H9 (cell line): ENCODE data around the gene UBE2V1. TPM values are rescaled to one million over a fixed set of nuclear protein-coding genes. Genes with fewer than 3 reads are reported as not detected.

ENCODE experiments used
- DNase-seq: peaks from one replicate; pipeline ENCODE4 v3.0.0-alpha.2; 2017
- H2AFZ ChIP-seq: one replicate; pipeline ENCODE4 v1.6.1; 2013; ENCODE audit warnings: mild to moderate bottlenecking, low read length, control low read depth, moderate library complexity
- H2AK5ac ChIP-seq: 2 replicates; pipeline ENCODE4 v1.6.1; 2013; ENCODE audit warnings: low read length, control low read depth, mixed read lengths; ENCODE audit not compliant: insufficient read length
- H2BK120ac ChIP-seq: one replicate; pipeline ENCODE4 v1.6.1; 2013; ENCODE audit warnings: low read depth, mild to moderate bottlenecking, low read length, control low read depth, inconsistent platforms; ENCODE audit not compliant: poor library complexity, severe bottlenecking
- H2BK12ac ChIP-seq: 2 replicates; pipeline ENCODE4 v1.6.1; 2013; ENCODE audit warnings: low read length, control low read depth, mixed read lengths, low read depth; ENCODE audit not compliant: insufficient read length
- H2BK15ac ChIP-seq: 2 replicates; pipeline ENCODE4 v1.6.1; 2013; ENCODE audit warnings: low read depth, low read length, control low read depth
- H2BK20ac ChIP-seq: one replicate; pipeline ENCODE4 v1.6.1; 2013; ENCODE audit warnings: low read depth, mild to moderate bottlenecking, low read length, control low read depth, inconsistent platforms; ENCODE audit not compliant: poor library complexity, severe bottlenecking
- H2BK5ac ChIP-seq: 2 replicates; pipeline ENCODE4 v1.6.1; 2013; ENCODE audit warnings: low read length, control low read depth, mixed read lengths; ENCODE audit not compliant: insufficient read length
- H3K14ac ChIP-seq: 2 replicates; pipeline ENCODE4 v1.6.1; 2013; ENCODE audit warnings: low read length, control low read depth; ENCODE audit not compliant: insufficient read depth
- H3K18ac ChIP-seq: 2 replicates; pipeline ENCODE4 v1.6.1; 2013; ENCODE audit warnings: low read depth, mild to moderate bottlenecking, mixed read lengths, low read length, control low read depth; ENCODE audit not compliant: insufficient read length
- H3K23ac ChIP-seq: 2 replicates; pipeline ENCODE4 v1.6.1; 2013; ENCODE audit warnings: low read length, control low read depth, mixed read lengths, low read depth; ENCODE audit not compliant: insufficient read length
- H3K23me2 ChIP-seq: 2 replicates; pipeline ENCODE4 v1.6.1; 2013; ENCODE audit warnings: low read depth, mild to moderate bottlenecking, mixed read lengths, low read length, control low read depth; ENCODE audit not compliant: insufficient read length, poor library complexity, severe bottlenecking
- H3K27ac ChIP-seq: 2 replicates; pipeline ENCODE4 v1.5.1; 2013; ENCODE audit warnings: low read length, control low read depth, mixed read lengths, low read depth; ENCODE audit not compliant: insufficient read length
- H3K27me3 ChIP-seq: 2 replicates; pipeline ENCODE4 v1.6.1; 2013; ENCODE audit warnings: low read length, control low read depth, inconsistent platforms; ENCODE audit not compliant: insufficient read depth
- H3K4ac ChIP-seq: 2 replicates; pipeline ENCODE4 v1.6.1; 2013; ENCODE audit warnings: low read depth, mild to moderate bottlenecking, control low read depth, inconsistent platforms, low read length, moderate library complexity
- H3K4me1 ChIP-seq: 2 replicates; pipeline ENCODE4 v1.6.1; 2013; ENCODE audit warnings: low read length, control low read depth, inconsistent platforms; ENCODE audit not compliant: insufficient read depth
- H3K4me2 ChIP-seq: 2 replicates; pipeline ENCODE4 v1.6.1; 2013; ENCODE audit warnings: low read length, control low read depth, mixed read lengths; ENCODE audit not compliant: insufficient read length, insufficient read depth
- H3K56ac ChIP-seq: 2 replicates; pipeline ENCODE4 v1.6.1; 2013; ENCODE audit warnings: low read depth, mild to moderate bottlenecking, mixed read lengths, low read length, control low read depth; ENCODE audit not compliant: insufficient read length
- H3K79me1 ChIP-seq: 2 replicates; pipeline ENCODE4 v1.6.1; 2013; ENCODE audit warnings: low read depth, mild to moderate bottlenecking, moderate library complexity, low read length, control low read depth, inconsistent platforms; ENCODE audit not compliant: insufficient read depth, poor library complexity, severe bottlenecking
- H3K79me2 ChIP-seq: 2 replicates; pipeline ENCODE4 v1.6.1; 2013; ENCODE audit warnings: low read length, control low read depth, inconsistent platforms; ENCODE audit not compliant: insufficient read depth
- H3K9ac ChIP-seq: 2 replicates; pipeline ENCODE4 v1.6.1; 2013; ENCODE audit warnings: low read length, control low read depth, mixed read lengths; ENCODE audit not compliant: insufficient read length; ENCODE audit errors: extremely low read depth
- H3K9me3 ChIP-seq: one replicate; pipeline ENCODE4 v1.6.1; 2013; ENCODE audit warnings: low read depth, low read length, inconsistent platforms; ENCODE audit not compliant: control insufficient read depth
- H3T11ph ChIP-seq: one replicate; pipeline ENCODE4 v1.6.1; 2013; ENCODE audit warnings: mild to moderate bottlenecking, low read length, control low read depth, inconsistent platforms
- H4K20me1 ChIP-seq: one replicate; pipeline ENCODE4 v1.6.1; 2013; ENCODE audit not compliant: control insufficient read depth, insufficient read length, insufficient read depth
- H4K5ac ChIP-seq: 2 replicates; pipeline ENCODE4 v1.6.1; 2013; ENCODE audit warnings: low read depth, mild to moderate bottlenecking, mixed read lengths, low read length, control low read depth; ENCODE audit not compliant: insufficient read length
- H4K8ac ChIP-seq: replicated peaks from 2 replicates; pipeline ENCODE4 v1.6.1; 2013; ENCODE audit warnings: low read length, control low read depth, mixed read lengths, low read depth; ENCODE audit not compliant: insufficient read length
- H4K91ac ChIP-seq: 2 replicates; pipeline ENCODE4 v1.6.1; 2013; ENCODE audit warnings: low read depth, mild to moderate bottlenecking, moderate library complexity, mixed read lengths, low read length, control low read depth; ENCODE audit not compliant: insufficient read length
- H3K27ac Mint-ChIP-seq, 3 experiments: 2 replicates in 2 of 3; 3 replicates in 1 of 3; pipeline ENCODE4 v1.8.0; 2020 to 2021; ENCODE audit warnings: mixed read lengths in 3 of 3, mild to moderate bottlenecking in 1 of 3, moderate library complexity in 1 of 3
- H3K27me3 Mint-ChIP-seq: 2 replicates; pipeline ENCODE4 v1.8.0; 2021; ENCODE audit warnings: low read depth, mild to moderate bottlenecking, moderate library complexity, mixed read lengths
- H3K36me3 Mint-ChIP-seq, 3 experiments: 2 replicates in 2 of 3; 3 replicates in 1 of 3; pipeline ENCODE4 v1.8.0; 2020 to 2021; ENCODE audit warnings: low read depth in 3 of 3, mixed read lengths in 3 of 3; ENCODE audit not compliant: insufficient read depth in 1 of 3
- H3K4me1 Mint-ChIP-seq, 2 experiments: 2 replicates each; pipeline ENCODE4 v1.8.0; 2020; ENCODE audit warnings: mixed read lengths in 2 of 2
- H3K4me3 Mint-ChIP-seq, 2 experiments: 2 replicates in 1 of 2; 3 replicates in 1 of 2; pipeline ENCODE4 v1.8.0; 2020 to 2021; ENCODE audit warnings: mild to moderate bottlenecking in 2 of 2, mixed read lengths in 2 of 2, moderate library complexity in 1 of 2
- H3K9me3 Mint-ChIP-seq, 2 experiments: 2 replicates in 1 of 2; 3 replicates in 1 of 2; pipeline ENCODE4 v1.8.0; 2020; ENCODE audit warnings: mild to moderate bottlenecking in 2 of 2, mixed read lengths in 2 of 2, moderate library complexity in 1 of 2
- WGBS: extraction: QIAGEN DNeasy Blood & Tissue Kit; methylation state at CpG from one replicate; pipeline ENCODE4 v1.1.7; 2013; ENCODE audit warnings: missing lambda C conversion rate, low lambda C conversion rate, mixed read lengths; ENCODE audit not compliant: insufficient read length; ENCODE audit errors: extremely low coverage; 5-methylcytosine and 5-hydroxymethylcytosine counted together
- total RNA-seq: library from RNA; stranded (reverse); gene quantifications from 2 replicates; pipeline ENCODE4 v1.2.1, GENCODE V29; 2021
- TF ChIP-seq, protein P1 (sequence below): fragments of 200-600 bp; sonication (generic); conservative IDR thresholded peaks from 3 replicates; pipeline ENCODE4 v1.8.0; 2021; ENCODE audit warnings: antibody characterized with exemption, mild to moderate bottlenecking

Gene UBE2V1
- total RNA-seq, 1 experiment from 2014 or later, result 152 TPM

- no peak overlapping the region for H3K56ac ChIP-seq
- no peak overlapping the region for H2BK15ac ChIP-seq
- no peak overlapping the region for H4K8ac ChIP-seq
- no peak overlapping the region for H4K91ac ChIP-seq
- H3K27me3 ChIP-seq, result no peaks in the 10 kb centered on the region
- H2BK12ac ChIP-seq, result no peak overlapping the region
- no peak overlapping the region for H3K18ac ChIP-seq
- H2BK20ac ChIP-seq, result no peak overlapping the region
- no peak overlapping the region for H4K5ac ChIP-seq
- no peak overlapping the region for H3T11ph ChIP-seq
- H3K4me1 ChIP-seq, result no peaks in the 10 kb centered on the region
- TF ChIP-seq, protein P1, sequence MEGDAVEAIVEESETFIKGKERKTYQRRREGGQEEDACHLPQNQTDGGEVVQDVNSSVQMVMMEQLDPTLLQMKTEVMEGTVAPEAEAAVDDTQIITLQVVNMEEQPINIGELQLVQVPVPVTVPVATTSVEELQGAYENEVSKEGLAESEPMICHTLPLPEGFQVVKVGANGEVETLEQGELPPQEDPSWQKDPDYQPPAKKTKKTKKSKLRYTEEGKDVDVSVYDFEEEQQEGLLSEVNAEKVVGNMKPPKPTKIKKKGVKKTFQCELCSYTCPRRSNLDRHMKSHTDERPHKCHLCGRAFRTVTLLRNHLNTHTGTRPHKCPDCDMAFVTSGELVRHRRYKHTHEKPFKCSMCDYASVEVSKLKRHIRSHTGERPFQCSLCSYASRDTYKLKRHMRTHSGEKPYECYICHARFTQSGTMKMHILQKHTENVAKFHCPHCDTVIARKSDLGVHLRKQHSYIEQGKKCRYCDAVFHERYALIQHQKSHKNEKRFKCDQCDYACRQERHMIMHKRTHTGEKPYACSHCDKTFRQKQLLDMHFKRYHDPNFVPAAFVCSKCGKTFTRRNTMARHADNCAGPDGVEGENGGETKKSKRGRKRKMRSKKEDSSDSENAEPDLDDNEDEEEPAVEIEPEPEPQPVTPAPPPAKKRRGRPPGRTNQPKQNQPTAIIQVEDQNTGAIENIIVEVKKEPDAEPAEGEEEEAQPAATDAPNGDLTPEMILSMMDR, result no peak
- H3K9me3 Mint-ChIP-seq, result peaks cover 0 to 3% of the 10 kb centered on the region in 2 experiments; a peak in 1 of 5 replicates
- no peak overlapping the region for H3K27ac ChIP-seq
- H3K79me1 ChIP-seq, result no peaks in the 10 kb centered on the region
- DNase-seq, result no peak
- no peak overlapping the region for H2BK5ac ChIP-seq
- H3K4me1 Mint-ChIP-seq, result peaks cover 17 to 33% of the 10 kb centered on the region in 2 experiments
- H3K23me2 ChIP-seq, result peaks cover 3% of the 10 kb centered on the region
- H3K14ac ChIP-seq, result no peak overlapping the region
- WGBS, result no CpG with 5 or more reads among the region's 10 CpGs
- no peak overlapping the region for H3K4me2 ChIP-seq
- H3K79me2 ChIP-seq, result no peaks in the 10 kb centered on the region
- no peak overlapping the region for H2BK120ac ChIP-seq
- no peak overlapping the region for H3K4ac ChIP-seq
- H3K27me3 Mint-ChIP-seq, result peaks cover 1% of the 10 kb centered on the region; the same call in 1 of the 2 replicates
- no peak overlapping the region for H3K4me3 Mint-ChIP-seq
- H2AFZ ChIP-seq, result no peak overlapping the region
- peak overlapping the region in 2 of 3 experiments; percentile 12 to 35; a peak in 3 of 7 replicates for H3K27ac Mint-ChIP-seq
- H3K9ac ChIP-seq, result no peak overlapping the region
- H4K20me1 ChIP-seq, result no peaks in the 10 kb centered on the region
- H3K9me3 ChIP-seq, result no peaks in the 10 kb centered on the region
- H2AK5ac ChIP-seq, result no peak overlapping the region
- H3K23ac ChIP-seq, result no peak overlapping the region
- H3K36me3 Mint-ChIP-seq, result no peaks in the 10 kb centered on the region
Measured at GRCh38 chr20:50042370-50043313, 70.3 kb downstream of the UBE2V1 start.
